DOHH2 (cell line): Measurements from ENCODE around the gene SLC6A17.

Experiments
- H3F3A ChIP-seq: fragments of 200-600 bp; sonication (generic), shearing (Covaris generic); 2 replicates; pipeline ENCODE4 v1.6.0; 2016; ENCODE audit warnings: antibody characterized with exemption, mild to moderate bottlenecking; ENCODE audit not compliant: control insufficient read depth, insufficient read depth
- H3K27ac ChIP-seq: fragments of 200-600 bp; sonication (generic); 2 replicates; pipeline ENCODE4 v1.5.1; 2014; ENCODE audit warnings: low read depth, mild to moderate bottlenecking, low read length, moderate library complexity
- H3K27me3 ChIP-seq: fragments of 200-600 bp; sonication (generic); 2 replicates; pipeline ENCODE4 v1.6.1; 2014; ENCODE audit warnings: mild to moderate bottlenecking, low read length, mixed read lengths; ENCODE audit not compliant: control insufficient read depth
- H3K36me3 ChIP-seq: fragments of 200-600 bp; sonication (generic); 2 replicates; pipeline ENCODE4 v1.6.1; 2014; ENCODE audit warnings: mild to moderate bottlenecking, low read length, moderate library complexity, mixed read lengths; ENCODE audit not compliant: control insufficient read depth
- H3K4me1 ChIP-seq: fragments of 200-600 bp; sonication (generic); 2 replicates; pipeline ENCODE4 v1.6.1; 2014; ENCODE audit warnings: mild to moderate bottlenecking, low read length, mixed read lengths; ENCODE audit not compliant: control insufficient read depth
- H3K4me2 ChIP-seq: fragments of 200-600 bp; sonication (generic); 2 replicates; pipeline ENCODE4 v1.6.0; 2014; ENCODE audit warnings: mild to moderate bottlenecking, low read length, moderate library complexity
- H3K4me3 ChIP-seq: fragments of 200-600 bp; sonication (generic); 2 replicates; pipeline ENCODE4 v1.5.1; 2014; ENCODE audit warnings: mild to moderate bottlenecking, low read length, mixed read lengths
- H3K79me2 ChIP-seq: fragments of 200-600 bp; sonication (generic); 2 replicates; pipeline ENCODE4 v1.6.1; 2014; ENCODE audit warnings: mild to moderate bottlenecking, low read length, mixed read lengths; ENCODE audit not compliant: control insufficient read depth
- H3K9me2 ChIP-seq: fragments of 200-600 bp; sonication (generic); replicated peaks from 2 replicates; pipeline ENCODE4 v1.6.1; 2014; ENCODE audit warnings: mild to moderate bottlenecking, low read length, mixed read lengths; ENCODE audit not compliant: control insufficient read depth
- H3K9me3 ChIP-seq: fragments of 200-600 bp; sonication (generic); 2 replicates; pipeline ENCODE4 v1.6.1; 2014; ENCODE audit warnings: antibody characterized with exemption, low read length, mixed read lengths; ENCODE audit not compliant: control insufficient read depth, insufficient read depth
- H4K20me1 ChIP-seq: fragments of 200-600 bp; sonication (generic); 2 replicates; pipeline ENCODE4 v1.6.0; 2014; ENCODE audit warnings: low read depth, mild to moderate bottlenecking, antibody characterized with exemption, low read length, moderate library complexity; ENCODE audit not compliant: control insufficient read depth, insufficient read depth
- CTCF ChIP-seq: fragments of 200-600 bp; sonication (generic); IDR thresholded peaks from one replicate; pipeline ENCODE4 v1.5.1; 2014; ENCODE audit warnings: antibody characterized with exemption, mild to moderate bottlenecking, low read depth, low read length; ENCODE audit not compliant: poor library complexity, severe bottlenecking
- EZH2phosphoT487 ChIP-seq: fragments of 200-600 bp; sonication (generic); IDR thresholded peaks from 2 replicates; pipeline ENCODE4 v1.6.1; 2017; ENCODE audit warnings: borderline replicate concordance, mild to moderate bottlenecking, antibody characterized with exemption, low read length, moderate library complexity, mixed read lengths

SLC6A17 gene

DNA sequence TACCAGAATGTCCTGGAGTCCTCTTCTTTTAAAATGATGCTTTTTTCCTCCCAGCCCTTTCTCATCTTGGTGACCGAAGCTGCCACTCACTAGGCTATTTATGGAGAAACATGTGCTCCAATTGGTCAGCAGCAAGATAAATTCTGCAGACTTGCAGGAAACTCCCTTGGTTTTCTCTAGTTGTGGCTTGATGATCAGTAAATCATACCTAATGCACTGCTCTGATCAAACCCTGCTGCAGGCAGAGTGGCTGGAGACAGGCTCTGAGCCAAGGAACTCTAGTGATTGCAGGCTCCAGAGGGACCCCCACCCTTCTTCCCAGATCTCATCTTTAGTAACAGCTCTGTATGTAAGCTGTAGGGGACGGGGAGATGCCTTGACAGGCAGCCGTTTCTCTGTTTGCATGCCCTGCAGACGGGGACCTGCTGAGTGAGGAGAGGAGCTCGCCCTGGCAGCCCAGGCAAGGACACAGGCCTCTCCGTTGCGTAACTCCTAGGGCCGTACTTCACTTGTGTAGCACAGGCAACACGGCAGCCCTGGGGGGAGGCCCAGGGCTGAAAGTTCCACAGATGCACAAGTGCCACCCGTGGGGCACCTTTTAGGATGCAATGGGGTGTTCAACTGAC lies 14.5 kb downstream of the SLC6A17 start:
- Histone ChIP-seq H3K4me3 (no peak overlapping the region), H4K20me1 (no peaks in the 10 kb centered on the region), H3F3A (no peaks in the 10 kb centered on the region), H3K27ac (no peak overlapping the region), H3K79me2 (no peaks in the 10 kb centered on the region), H3K9me2 (no peaks in the 10 kb centered on the region), H3K36me3 (no peaks in the 10 kb centered on the region), H3K4me2 (no peak overlapping the region), H3K27me3 (peaks cover 4% of the 10 kb centered on the region; the same call in 1 of the 2 replicates), H3K9me3 (no peaks in the 10 kb centered on the region), H3K4me1 (no peaks in the 10 kb centered on the region)
- TF ChIP-seq CTCF (no peak), EZH2phosphoT487 (no peak)

GRCh38 chr1:110165761-110166231 lies 15.5 kb downstream of the SLC6A17 start:
- Histone ChIP-seq H3F3A (no peaks in the 10 kb centered on the region), H4K20me1 (no peaks in the 10 kb centered on the region), H3K4me3 (no peak overlapping the region), H3K9me2 (no peaks in the 10 kb centered on the region), H3K27ac (no peak overlapping the region), H3K27me3 (peaks cover 4% of the 10 kb centered on the region; the same call in 1 of the 2 replicates), H3K79me2 (no peaks in the 10 kb centered on the region), H3K4me1 (no peaks in the 10 kb centered on the region), H3K4me2 (no peak overlapping the region), H3K36me3 (no peaks in the 10 kb centered on the region), H3K9me3 (no peaks in the 10 kb centered on the region)
- TF ChIP-seq CTCF (no peak), EZH2phosphoT487 (no peak)

GRCh38 chr1:110166861-110167260 lies 16.6 kb downstream of the SLC6A17 start:
- no peak overlapping the region for H3K4me3 ChIP-seq
- no peaks in the 10 kb centered on the region for H3K36me3 ChIP-seq
- no peaks in the 10 kb centered on the region for H3K79me2 ChIP-seq
- H4K20me1 ChIP-seq: no peaks in the 10 kb centered on the region
- no peaks in the 10 kb centered on the region for H3K9me2 ChIP-seq
- H3K9me3 ChIP-seq: no peaks in the 10 kb centered on the region
- no peak overlapping the region for H3K27ac ChIP-seq
- H3K4me1 ChIP-seq: no peaks in the 10 kb centered on the region
- no peak overlapping the region for H3K4me2 ChIP-seq
- peaks cover 4% of the 10 kb centered on the region; the same call in 1 of the 2 replicates for H3K27me3 ChIP-seq
- H3F3A ChIP-seq: no peaks in the 10 kb centered on the region
- TF ChIP-seq EZH2phosphoT487: no peak
- TF ChIP-seq CTCF: no peak
